HG03039 (cell line): ENCODE results near the gene RASAL1.

ENCODE experiments used
- ATAC-seq: cut with Tn5 transposase; IDR thresholded peaks from one replicate; pipeline ENCODE4 v1.9.1; 2021; ENCODE audit warnings: mild to moderate bottlenecking, moderate library complexity; ENCODE audit not compliant: unreplicated experiment

The RASAL1 gene

DNA sequence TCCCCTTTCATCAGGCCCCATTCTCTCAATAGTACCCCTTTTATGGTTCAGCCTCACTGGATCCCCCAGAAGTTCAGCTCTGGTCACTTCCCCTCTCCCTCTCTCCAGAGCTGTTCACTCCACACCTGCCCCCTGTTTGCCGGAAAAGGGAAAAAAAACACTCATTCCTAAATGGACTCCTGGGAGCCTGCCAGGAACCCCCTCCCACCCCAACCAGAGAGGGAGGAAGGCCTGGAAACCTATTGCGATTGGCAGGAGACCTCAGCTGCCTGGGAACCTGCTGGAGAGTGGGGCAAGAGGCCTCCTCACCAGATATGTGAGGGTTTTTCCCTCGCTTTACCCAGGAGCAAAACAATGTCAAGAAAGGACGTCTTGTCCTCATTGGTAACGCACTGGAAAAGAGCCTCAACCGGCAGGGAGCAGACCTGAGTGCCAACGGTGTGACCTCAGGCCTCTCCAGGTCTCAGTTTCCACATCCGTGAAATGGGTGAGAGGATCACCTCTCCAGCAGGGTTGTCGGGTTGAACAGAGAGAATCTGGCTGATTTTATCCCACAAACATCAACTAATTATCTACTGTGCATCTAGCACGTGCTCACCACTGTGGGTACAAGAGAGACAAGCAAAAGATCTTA lies 74.4 kb downstream of the RASAL1 start:
- no peak for ATAC-seq

DNA sequence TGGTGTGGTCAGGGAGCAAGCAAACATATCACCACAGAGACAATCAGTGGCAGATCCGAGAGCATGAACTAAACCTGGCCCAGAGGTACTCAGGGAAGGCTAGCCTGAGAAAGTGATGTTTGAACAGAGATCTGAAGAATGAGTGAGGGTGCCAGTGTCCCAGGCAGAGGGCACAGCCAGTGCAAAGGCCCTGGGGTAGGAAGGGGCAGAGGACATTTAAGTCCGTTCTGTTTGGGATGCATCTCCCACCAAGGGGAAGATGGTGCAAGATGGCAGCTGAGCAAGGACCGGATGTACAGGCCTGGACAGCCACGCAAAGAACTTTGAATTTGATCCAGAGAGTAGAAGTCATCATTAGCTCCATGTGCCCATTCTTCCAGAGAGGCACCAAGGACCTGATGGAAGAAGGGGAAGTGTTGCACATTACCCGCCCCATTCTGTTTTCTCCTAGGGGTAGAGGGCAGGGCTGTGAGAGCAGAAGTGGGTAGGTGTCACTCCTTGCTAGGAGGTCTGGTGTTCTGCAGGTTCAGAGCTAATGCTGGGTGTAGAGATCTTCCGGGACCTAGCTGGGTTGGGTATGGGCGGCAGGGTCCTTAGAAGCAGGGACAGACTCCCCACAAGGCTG lies 75.1 kb downstream of the RASAL1 start:
- no peak for ATAC-seq

DNA sequence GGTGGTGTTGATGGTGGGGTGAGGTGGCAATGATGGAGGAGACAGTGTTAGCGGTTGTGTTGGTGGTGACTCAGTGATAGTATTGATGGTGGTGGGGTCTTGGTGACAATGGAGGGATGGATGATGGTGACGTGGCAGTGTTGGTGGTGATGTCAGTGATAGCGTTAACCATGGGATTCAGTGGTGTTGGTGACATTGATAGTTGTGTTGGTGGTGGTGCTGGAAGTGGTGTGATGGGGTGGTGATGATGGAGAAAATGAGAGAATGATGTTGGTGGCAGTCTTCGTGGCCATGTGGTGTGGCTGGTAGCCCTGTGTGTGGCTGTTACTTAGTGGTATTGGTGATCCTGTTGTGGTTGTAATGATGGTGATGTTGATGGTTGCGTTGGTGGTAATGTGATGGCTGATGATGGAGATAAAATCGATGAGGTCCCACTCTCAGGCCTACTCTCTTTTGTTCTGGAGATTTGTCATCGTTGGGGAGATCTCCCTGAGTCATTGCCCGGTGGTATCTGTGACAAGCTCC lies 76.4 kb downstream of the RASAL1 start:
- ATAC-seq, result no peak

DNA sequence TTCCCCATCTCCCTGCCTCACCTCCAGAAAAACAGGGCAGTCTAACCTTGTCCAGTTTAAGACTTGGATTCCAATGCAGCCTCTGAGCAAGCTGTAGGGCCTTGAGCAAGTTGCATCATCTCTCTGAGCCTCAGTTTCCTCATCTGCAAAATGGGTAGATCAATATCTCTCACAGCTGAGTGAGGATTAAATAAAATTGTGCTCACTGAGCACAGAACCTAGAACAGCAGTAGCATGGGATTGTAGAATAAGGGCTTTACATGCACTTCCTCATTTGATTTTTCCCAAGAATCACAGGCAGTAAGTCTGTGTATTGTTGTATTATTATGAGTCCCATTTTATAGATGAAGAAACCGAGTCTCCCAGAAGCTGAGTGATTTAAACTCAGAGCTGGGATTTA lies 77.0 kb downstream of the RASAL1 start:
- no peak for ATAC-seq

DNA sequence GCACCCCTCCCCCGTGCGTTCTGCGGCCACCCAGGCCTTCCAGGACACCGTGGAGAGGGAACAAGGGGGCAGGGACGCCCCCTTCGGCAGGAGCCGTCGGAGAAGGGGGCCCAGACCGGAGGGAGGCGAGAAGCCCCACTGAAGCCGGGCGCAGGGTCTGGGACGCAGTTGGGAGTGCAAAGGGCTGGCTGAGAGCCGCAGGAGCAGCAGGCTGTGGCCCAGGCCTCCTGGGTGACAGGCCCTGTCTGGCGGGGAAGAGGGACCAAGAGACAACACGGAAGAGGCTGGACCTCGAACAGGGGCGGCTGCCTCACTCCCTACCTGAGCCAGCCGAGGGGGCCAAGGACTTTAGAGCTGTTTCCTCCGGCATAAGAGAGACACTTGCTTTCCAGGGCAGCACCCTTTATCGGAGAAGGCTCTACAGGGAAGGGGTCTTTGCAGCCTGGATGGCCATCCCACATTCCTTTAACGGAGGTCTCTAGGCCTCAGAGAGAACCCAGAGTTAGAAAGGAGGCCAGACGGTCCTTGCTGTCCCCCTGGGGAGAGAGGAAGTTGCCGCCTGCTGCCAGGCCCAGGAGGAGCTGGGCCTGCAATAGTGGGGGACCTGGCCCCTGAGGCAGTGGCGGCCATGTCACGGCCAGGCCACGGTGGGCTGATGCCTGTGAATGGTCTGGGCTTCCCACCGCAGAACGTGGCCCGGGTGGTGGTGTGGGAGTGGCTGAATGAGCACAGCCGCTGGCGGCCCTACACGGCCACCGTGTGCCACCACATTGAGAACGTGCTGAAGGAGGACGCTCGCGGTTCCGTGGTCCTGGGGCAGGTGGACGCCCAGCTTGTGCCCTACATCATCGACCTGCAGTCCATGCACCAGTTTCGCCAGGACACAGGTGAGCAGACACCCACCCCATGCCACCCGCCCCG lies 77.7 kb downstream of the RASAL1 start:
- ATAC-seq, result no peak

DNA sequence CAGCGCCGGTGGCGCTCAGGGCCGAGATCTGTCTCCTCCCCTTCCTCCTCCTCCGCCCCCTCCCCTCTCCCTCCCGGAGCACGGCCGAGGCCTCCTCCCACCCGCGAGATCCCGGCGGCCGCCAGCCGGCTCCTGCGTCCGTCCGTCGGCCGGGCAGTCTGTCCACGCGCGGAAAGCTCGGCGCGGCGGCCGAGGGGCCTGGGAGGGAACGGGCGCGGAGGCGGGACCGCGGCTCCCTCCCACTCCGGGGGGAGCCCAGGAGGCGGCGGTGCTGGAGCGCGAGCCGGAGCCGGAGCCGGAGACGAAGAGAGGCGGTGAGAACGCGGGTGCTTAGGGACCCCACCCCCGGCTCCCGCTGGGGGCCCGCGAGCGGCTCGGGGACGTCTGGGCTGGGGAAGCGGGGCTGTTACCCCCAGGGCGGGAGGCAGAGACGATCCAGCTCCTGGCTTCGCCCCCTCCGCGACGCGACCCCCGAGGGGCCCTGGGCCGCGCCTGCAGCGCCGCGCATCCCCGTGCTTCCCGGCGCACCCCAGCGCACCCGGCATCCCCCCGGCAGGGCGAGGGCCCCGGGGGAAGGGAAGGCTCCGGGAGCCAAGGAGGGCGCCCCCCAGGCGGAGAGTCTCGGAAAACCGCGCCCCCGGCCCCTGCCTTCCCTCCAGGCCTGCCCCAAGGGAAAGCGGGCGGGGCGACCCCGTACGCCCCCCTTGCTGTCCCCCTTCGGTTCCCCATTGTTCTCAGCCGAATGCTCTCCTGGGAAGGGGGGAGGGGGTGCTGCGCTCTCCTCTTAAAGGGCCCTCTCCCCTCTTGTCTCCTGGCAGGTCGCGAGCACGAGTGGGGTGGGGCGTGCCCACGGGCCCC lies 78.7 kb downstream of the RASAL1 start, which contains the start of gene DTX1:
DTX1 (plus strand) TSS at position 100 of the 858 bp plus-strand sequence. CDS start 1,463 bp downstream, outside the sequence.
- ATAC-seq, result no peak

DNA sequence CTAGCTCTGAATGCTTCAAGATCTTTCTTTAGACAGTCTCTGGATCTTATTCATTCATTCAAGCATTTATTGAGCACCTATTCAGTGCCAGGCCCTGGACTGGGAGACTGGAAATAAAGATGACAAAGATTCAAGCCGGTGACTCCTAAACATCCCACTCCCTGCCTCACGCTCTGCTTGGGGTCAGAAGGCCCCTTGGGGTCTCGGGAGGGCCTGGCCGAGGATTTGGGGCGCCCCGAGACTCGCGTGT lies 79.3 kb downstream of the RASAL1 start:
- ATAC-seq, result no peak

DNA sequence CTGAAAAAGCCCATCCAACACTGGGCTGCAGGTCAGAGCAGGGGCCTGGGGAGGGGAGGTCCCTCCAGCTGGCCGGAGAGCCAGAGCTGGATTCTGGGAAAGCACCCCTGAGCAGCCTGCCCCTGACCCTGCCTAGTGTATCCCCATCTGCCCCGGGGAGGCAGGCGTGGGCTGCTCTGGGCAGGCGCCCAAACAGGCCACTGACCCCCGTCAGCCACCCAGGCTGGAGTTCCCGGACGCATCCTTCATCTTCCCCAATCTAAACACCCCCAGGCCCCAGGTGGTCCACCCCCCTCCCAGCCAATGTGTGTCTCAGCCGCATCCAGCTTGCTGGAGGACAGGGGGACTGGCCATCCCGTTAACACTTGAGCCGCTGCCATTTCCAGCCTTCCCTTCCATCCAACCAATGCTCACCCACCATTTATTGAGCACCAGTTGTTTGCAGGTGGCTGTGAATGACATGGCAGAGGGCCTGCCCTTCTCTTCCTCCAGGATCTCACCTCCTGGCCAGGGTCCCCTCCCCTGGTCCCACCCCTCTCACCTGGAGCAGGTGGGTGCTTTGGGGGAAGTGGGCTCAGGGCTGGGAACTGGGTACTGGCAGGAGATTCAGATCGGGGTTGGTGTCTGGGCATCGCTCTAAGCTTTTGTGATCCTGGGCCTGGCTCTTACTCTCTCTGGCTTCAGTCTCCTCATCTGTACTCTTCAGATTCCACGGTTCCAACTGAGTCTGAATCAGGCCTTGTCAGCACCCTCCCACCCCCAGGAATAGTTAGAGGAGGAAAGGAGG lies 79.8 kb downstream of the RASAL1 start:
- no peak for ATAC-seq

DNA sequence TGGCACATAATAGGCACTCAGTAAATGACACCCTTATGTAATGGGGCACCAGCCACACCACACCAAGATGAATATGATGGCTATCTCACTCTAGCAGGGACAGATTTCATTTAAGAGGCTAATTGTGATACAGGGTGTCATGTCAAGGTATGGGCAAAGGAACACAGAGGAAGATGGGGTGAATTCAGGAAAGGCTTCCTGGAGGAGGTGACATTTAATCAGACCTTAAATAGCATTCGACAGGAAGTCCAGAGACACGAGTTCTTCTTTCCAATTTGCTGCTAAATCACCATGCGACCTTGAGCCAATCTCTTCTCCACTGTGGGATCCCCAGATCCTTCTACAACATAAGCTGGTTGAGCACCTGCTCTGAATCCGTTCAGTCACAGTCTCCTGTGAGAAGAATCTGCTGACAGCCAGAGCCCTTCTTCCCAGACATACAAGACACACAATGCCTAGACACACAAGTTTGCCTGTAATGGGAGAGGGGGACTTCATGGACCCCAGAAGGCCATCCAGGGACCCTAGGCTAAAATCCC lies 80.5 kb downstream of the RASAL1 start:
- ATAC-seq, result no peak

DNA sequence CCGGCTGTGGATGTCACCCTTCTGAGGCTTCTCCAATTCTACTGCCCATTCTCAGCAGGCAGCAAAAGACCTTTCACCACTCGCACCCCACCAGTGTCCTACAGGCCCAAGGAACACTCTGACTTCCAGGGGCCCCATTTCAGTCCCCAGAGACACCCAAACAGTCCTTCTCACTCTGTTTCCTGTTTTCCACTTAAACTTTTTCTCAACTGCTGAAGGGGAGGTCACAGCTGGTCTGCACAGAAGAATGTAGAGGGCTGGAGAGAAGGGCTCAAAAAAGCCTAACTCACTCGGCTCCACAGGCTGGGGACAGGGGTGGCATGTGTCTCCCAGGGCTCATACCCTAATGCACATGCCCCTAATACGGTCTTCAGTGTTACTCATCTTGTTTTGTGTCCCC lies 83.2 kb downstream of the RASAL1 start:
- no peak for ATAC-seq

DNA sequence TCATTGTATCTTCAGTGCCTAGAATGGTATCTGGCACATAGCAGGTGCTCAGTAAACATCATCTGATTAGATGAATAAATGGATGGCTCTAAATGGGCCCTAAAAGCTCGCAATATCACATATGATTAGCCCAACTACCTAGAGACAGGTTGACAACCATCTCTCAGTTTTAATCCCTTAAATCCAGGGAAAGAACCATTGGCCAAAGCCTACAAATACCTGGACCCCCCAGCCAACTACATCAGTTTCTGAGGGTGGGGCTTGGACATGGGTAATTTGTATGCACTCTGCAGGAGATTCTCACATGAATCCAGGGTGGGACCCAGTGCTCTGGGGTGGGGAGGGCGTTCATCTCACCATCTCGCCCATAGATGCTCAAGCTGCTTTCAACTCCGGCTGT lies 83.8 kb downstream of the RASAL1 start:
- ATAC-seq, result no peak

DNA sequence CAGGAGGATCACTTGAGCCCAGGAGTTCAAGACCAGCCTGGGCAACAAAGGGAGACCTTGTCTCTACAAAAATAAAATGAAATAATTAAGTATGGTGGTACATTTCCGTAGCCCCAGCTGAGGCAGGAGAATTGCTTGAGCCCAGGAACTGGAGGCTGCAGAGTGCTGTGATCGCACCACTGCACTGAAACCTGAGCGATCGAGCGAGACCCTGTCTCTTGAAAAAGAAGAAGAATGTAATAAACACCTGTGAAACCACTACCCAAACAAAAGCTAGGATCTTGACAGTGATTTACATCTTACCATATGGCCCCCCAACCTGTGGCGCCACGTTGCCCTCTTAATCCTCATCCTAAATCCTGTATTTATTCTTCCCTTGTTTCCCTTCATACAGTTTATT lies 84.8 kb downstream of the RASAL1 start:
- no peak for ATAC-seq

DNA sequence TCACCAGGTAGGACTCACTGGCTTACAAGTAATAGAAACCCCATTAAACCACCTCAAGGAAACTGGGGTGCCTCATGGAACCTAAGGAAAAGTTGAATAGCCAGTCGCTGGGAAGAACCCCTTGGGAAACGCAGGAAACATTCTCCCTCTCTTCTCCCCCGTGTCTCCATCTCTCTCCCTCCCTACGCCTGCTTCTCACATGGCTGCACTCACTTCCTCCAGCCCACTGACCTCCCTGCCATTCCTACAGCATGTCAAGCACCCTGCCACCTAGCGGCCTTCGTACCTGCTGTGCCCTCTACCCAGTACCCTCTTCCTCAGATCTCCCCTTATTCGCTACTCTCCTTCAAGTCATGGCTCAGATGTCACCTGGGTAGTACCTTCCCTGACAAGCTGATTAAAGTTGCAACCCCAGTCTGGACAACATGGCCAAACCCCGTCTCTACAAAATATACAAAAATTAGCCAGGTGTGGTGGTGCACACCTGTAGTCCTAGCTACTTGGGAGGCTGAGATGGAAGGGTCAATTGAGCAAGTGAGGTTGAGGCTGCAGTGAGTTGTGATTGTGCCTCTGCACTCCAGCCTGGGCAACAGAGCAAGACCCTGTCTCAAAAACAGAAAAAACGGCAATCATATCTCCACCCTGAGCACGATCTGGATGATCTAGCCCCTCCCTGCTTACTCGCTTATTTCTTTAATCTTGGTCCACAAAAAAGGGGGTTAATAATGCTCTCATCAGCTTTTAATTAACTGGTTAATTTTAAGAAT lies 85.4 kb downstream of the RASAL1 start:
- no peak for ATAC-seq
